Hematopoietic multipotent progenitor cell treated with erythropoietin and hydrocortisone succinate and interleukin-3 and kit ligand, for 15 days (in vitro differentiated cells): ENCODE measurements around the gene CDK5RAP2.

Source experiments
- DNase-seq: peaks from one replicate; pipeline ENCODE4 v3.0.0-alpha.2; 2015; ENCODE audit warnings: low spot score

CDK5RAP2 gene

GRCh38 chr9:120396931-120397330, 183.0 kb downstream of the CDK5RAP2 start:
- no peak for DNase-seq

GRCh38 chr9:120396418-120396817, 183.5 kb downstream of the CDK5RAP2 start:
- no peak for DNase-seq

GRCh38 chr9:120395376-120395775, 184.6 kb downstream of the CDK5RAP2 start:
- no peak for DNase-seq

- no peak for DNase-seq
Observed at GRCh38 chr9:120394058-120394669, 185.8 kb downstream of the CDK5RAP2 start.

- DNase-seq, result no peak
Observed at GRCh38 chr9:120393386-120394057, 186.4 kb downstream of the CDK5RAP2 start.

GRCh38 chr9:120392711-120393110, 187.3 kb downstream of the CDK5RAP2 start:
- DNase-seq, result no peak

GRCh38 chr9:120392245-120392644, 187.7 kb downstream of the CDK5RAP2 start:
- DNase-seq, result no peak

- DNase-seq, result no peak
Observed at GRCh38 chr9:120391691-120392090, 188.3 kb downstream of the CDK5RAP2 start.

- DNase-seq, result no peak
Observed at GRCh38 chr9:120390637-120391190, 189.3 kb downstream of the CDK5RAP2 start.

- DNase-seq, result no peak
Observed at GRCh38 chr9:120389867-120390266, 190.1 kb downstream of the CDK5RAP2 start.

GRCh38 chr9:120389300-120389699, 190.7 kb downstream of the CDK5RAP2 start:
- DNase-seq, result no peak

GRCh38 chr9:120388003-120388855, 191.7 kb downstream of the CDK5RAP2 start:
- DNase-seq, result no peak

GRCh38 chr9:120387257-120388002, 192.5 kb downstream of the CDK5RAP2 start:
- DNase-seq, result no peak

- DNase-seq, result no peak
Observed at GRCh38 chr9:120386390-120387131, 193.4 kb downstream of the CDK5RAP2 start.

- no peak for DNase-seq
Observed at GRCh38 chr9:120385606-120386389, 194.2 kb downstream of the CDK5RAP2 start.

GRCh38 chr9:120384925-120385272, 195.1 kb downstream of the CDK5RAP2 start:
- DNase-seq, result no peak

- DNase-seq, result no peak
Observed at GRCh38 chr9:120383999-120384924, 195.7 kb downstream of the CDK5RAP2 start.

- DNase-seq, result no peak
Observed at GRCh38 chr9:120383611-120383998, 196.4 kb downstream of the CDK5RAP2 start.

- DNase-seq, result no peak
Observed at GRCh38 chr9:120382453-120382852, 197.5 kb downstream of the CDK5RAP2 start.
